KMS-11 (cell line): ENCODE measurements around the gene RTN3.

ENCODE experiments used
- H2AFZ ChIP-seq: fragments of 200-600 bp; sonication (generic); 2 replicates; pipeline ENCODE4 v1.6.1; 2016; ENCODE audit warnings: antibody characterized with exemption, mixed run types, low read depth
- H3K27ac ChIP-seq: fragments of 200-600 bp; sonication (generic); 2 replicates; pipeline ENCODE4 v1.6.1; 2016; ENCODE audit warnings: mild to moderate bottlenecking, mixed run types
- H3K27me3 ChIP-seq: fragments of 200-600 bp; sonication (generic); 2 replicates; pipeline ENCODE4 v1.6.1; 2017; ENCODE audit warnings: mild to moderate bottlenecking, low read depth, mixed run types, moderate library complexity; ENCODE audit not compliant: insufficient read depth
- H3K36me3 ChIP-seq: fragments of 200-600 bp; sonication (generic); 2 replicates; pipeline ENCODE4 v1.6.1; 2017; ENCODE audit warnings: mild to moderate bottlenecking, mixed run types; ENCODE audit not compliant: insufficient read depth
- H3K4me1 ChIP-seq: fragments of 200-600 bp; sonication (generic); 2 replicates; pipeline ENCODE4 v1.6.1; 2016; ENCODE audit warnings: mild to moderate bottlenecking, low read depth, mixed run types; ENCODE audit not compliant: poor library complexity, severe bottlenecking
- H3K4me2 ChIP-seq: fragments of 200-600 bp; sonication (generic); 2 replicates; pipeline ENCODE4 v1.7.0; 2016; ENCODE audit warnings: mild to moderate bottlenecking, mixed run types
- H3K4me3 ChIP-seq: fragments of 200-600 bp; sonication (generic); IDR thresholded peaks from 2 replicates; pipeline ENCODE4 v1.6.1; 2017; ENCODE audit warnings: low read depth, low read length, mixed read lengths; ENCODE audit not compliant: insufficient read depth
- H3K79me2 ChIP-seq: fragments of 200-600 bp; sonication (generic); 2 replicates; pipeline ENCODE4 v1.6.1; 2016; ENCODE audit warnings: low read depth, mixed run types; ENCODE audit not compliant: insufficient read depth
- H3K9ac ChIP-seq: fragments of 200-600 bp; sonication (generic); 2 replicates; pipeline ENCODE4 v1.6.1; 2016; ENCODE audit warnings: mild to moderate bottlenecking, mixed run types
- H4K20me1 ChIP-seq: fragments of 200-600 bp; sonication (generic); 2 replicates; pipeline ENCODE4 v1.6.1; 2016; ENCODE audit warnings: mild to moderate bottlenecking, mixed run types; ENCODE audit not compliant: insufficient read depth
- TF ChIP-seq, protein P1 (sequence below): fragments of 200-600 bp; sonication (generic); conservative IDR thresholded peaks from 2 replicates; pipeline ENCODE4 v1.6.1; 2017; ENCODE audit warnings: low read depth, mild to moderate bottlenecking, antibody characterized with exemption, low read length, moderate library complexity, mixed read lengths

Gene RTN3

DNA sequence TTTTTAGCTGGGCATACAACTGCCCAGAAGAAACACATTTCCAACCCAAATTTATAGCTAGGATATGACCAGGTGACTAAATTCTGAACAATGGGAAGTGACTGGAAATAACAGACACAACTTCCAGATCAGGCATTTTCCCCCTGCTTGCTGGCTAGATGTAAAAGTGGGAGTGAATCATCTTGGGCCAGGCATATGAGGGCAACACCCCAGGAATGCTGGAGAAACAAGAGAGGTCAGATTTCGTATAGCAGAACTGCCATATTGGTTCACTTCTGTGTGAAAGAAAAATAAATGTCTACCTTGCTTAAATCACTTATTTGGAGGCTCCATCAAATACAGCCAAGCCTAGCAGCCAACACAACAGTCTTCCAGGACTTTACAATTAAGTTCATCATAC lies 17.5 kb upstream of the RTN3 start:
- Histone ChIP-seq H3K4me1 (peaks cover 24% of the 10 kb centered on the region), H2AFZ (no peak overlapping the region), H3K79me2 (peaks cover 98% of the 10 kb centered on the region), H3K36me3 (no peaks in the 10 kb centered on the region; the same call in 1 of the 2 replicates), H3K4me3 (no peak overlapping the region), H3K9ac (no peak overlapping the region), H3K4me2 (no peak overlapping the region), H3K27ac (no peak overlapping the region), H4K20me1 (no peaks in the 10 kb centered on the region), H3K27me3 (no peaks in the 10 kb centered on the region)
- TF ChIP-seq, protein P1, sequence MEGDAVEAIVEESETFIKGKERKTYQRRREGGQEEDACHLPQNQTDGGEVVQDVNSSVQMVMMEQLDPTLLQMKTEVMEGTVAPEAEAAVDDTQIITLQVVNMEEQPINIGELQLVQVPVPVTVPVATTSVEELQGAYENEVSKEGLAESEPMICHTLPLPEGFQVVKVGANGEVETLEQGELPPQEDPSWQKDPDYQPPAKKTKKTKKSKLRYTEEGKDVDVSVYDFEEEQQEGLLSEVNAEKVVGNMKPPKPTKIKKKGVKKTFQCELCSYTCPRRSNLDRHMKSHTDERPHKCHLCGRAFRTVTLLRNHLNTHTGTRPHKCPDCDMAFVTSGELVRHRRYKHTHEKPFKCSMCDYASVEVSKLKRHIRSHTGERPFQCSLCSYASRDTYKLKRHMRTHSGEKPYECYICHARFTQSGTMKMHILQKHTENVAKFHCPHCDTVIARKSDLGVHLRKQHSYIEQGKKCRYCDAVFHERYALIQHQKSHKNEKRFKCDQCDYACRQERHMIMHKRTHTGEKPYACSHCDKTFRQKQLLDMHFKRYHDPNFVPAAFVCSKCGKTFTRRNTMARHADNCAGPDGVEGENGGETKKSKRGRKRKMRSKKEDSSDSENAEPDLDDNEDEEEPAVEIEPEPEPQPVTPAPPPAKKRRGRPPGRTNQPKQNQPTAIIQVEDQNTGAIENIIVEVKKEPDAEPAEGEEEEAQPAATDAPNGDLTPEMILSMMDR, result no peak

DNA sequence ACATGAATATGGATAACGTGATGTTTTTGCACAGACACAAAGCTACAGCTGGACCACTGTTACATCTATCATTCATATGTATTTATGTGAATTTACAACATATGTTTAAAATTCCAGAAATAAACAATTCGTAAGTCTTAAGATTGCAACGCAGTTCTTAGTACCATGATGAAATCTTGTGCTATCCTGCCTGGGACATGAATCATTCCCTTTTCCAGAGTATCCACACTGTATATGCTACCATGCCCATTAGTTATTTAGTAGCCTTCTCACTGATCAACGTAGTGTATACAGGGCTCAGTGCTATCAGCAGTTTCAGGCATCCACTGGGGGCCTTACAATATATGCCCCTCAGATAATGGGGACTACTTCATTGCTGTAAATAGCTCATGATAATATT lies 14.4 kb upstream of the RTN3 start:
- H3K36me3 ChIP-seq, result no peaks in the 10 kb centered on the region; the same call in 1 of the 2 replicates
- no peak overlapping the region for H2AFZ ChIP-seq
- H3K9ac ChIP-seq, result no peak overlapping the region
- no peak overlapping the region for H3K27ac ChIP-seq
- no peaks in the 10 kb centered on the region for H4K20me1 ChIP-seq
- H3K4me1 ChIP-seq, result peaks cover 30% of the 10 kb centered on the region
- H3K79me2 ChIP-seq, result peaks cover 87% of the 10 kb centered on the region
- H3K4me2 ChIP-seq, result no peak overlapping the region
- H3K4me3 ChIP-seq, result no peak overlapping the region
- TF ChIP-seq, protein P1, result no peak
- H3K27me3 ChIP-seq, result no peaks in the 10 kb centered on the region

DNA sequence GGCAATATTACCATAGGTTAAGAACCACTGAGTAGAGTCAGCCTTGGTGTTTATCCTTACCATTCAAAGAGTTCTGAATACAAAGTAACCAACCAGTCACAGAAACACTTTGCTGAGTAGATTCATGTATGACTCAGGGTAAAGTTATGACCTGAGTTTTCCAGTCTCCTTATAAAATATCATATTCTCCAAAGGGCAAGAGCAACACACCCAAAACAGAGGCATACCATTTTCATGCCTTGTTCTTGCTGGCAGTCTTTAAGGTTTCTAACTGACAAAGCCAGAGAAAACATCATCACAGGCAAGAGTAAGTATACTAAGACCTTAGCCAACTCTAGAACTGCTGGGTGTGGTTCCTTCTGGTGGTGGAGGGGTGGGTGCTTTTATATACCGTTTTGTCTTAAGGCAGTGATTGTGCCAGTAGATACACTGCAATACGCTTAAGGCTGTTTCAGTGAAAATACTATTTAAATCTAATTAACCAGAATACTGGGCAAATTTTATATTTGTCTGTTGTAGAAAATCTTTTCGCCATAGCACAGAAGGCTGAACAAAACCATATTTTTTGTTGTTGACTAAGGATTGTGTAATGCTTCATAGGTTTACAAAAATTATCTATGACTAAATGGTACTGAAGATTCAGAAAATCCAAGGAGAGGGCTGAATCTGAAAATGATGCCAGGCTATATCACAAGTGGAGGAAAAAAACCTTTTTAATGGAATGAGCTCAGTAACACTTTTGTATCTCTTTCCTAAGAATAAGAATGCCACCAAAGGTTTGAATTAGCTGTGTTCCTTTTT lies 13.1 kb upstream of the RTN3 start:
- H3K4me3 ChIP-seq, result no peak overlapping the region
- no peak overlapping the region for H3K27ac ChIP-seq
- peaks cover 74% of the 10 kb centered on the region for H3K79me2 ChIP-seq
- no peak overlapping the region for H3K4me2 ChIP-seq
- H3K27me3 ChIP-seq, result no peaks in the 10 kb centered on the region
- no peaks in the 10 kb centered on the region for H4K20me1 ChIP-seq
- H3K4me1 ChIP-seq, result peaks cover 32% of the 10 kb centered on the region
- H3K36me3 ChIP-seq, result no peaks in the 10 kb centered on the region; the same call in 1 of the 2 replicates
- H3K9ac ChIP-seq, result no peak overlapping the region
- TF ChIP-seq, protein P1, result no peak
- no peak overlapping the region for H2AFZ ChIP-seq

DNA sequence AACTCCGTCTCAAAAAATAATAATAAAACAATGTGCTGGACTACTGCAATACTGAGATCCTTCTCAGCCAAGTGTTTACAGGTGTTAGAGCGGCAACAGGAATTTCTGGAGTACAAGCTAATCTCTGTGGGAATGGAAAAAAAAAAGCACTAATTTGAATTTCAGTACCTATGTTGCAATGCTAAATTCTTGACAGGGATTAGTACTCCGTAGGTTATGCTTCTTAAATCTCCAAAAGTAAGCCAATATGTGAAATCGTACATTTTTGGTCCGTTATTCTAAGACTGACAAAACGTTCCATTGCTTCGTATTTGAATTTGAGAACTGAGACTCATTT lies 11.2 kb upstream of the RTN3 start:
- Histone ChIP-seq H3K4me2 (peak overlapping the region; percentile 66), H3K4me3 (no peak overlapping the region), H4K20me1 (no peaks in the 10 kb centered on the region), H3K36me3 (no peaks in the 10 kb centered on the region; the same call in 1 of the 2 replicates), H2AFZ (0 out of 2 replicates have a peak overlapping the region, but pooled peaks have one; percentile 84), H3K9ac (peak overlapping the region; percentile 94; the same call in 1 of the 2 replicates), H3K79me2 (peaks cover 56% of the 10 kb centered on the region), H3K27ac (peak overlapping the region; percentile 89; the same call in 1 of the 2 replicates), H3K27me3 (no peaks in the 10 kb centered on the region), H3K4me1 (peaks cover 32% of the 10 kb centered on the region)
- TF ChIP-seq, protein P1, result no peak
